Adrenal gland (tissue), 12 donors: ENCODE results near the gene PCID2. TPM values are rescaled to one million over a fixed set of nuclear protein-coding genes. Genes with fewer than 3 reads are reported as not detected.

Source experiments
- DNase-seq, 7 donors: peaks; one replicate each; pipeline ENCODE4 v3.0.0-alpha.2; 2019 to 2020
- H3K27ac ChIP-seq, 5 donors: fragments of 200-600 bp; sonication (generic) in 4 of 5; 1 replicate in 3 of 5; 2 replicates in 2 of 5; pipeline versions ENCODE4 v1.5.1 to v1.8.0; 2016 to 2020; ENCODE audit warnings: mild to moderate bottlenecking in 1 of 5
- H3K27me3 ChIP-seq: fragments of 200-600 bp; 2 replicates; pipeline ENCODE4 v1.8.0; 2021
- H3K36me3 ChIP-seq, 2 donors: fragments of 200-600 bp; replicated peaks in 1 of 2; 1 replicate in 1 of 2; 2 replicates in 1 of 2; pipeline versions ENCODE4 v1.5.1 to v1.8.0; 2018 to 2022
- H3K4me1 ChIP-seq, 2 donors: fragments of 200-600 bp; replicated peaks in 1 of 2; 1 replicate in 1 of 2; 2 replicates in 1 of 2; pipeline versions ENCODE4 v1.5.1 to v1.8.0; 2018 to 2021
- H3K4me3 ChIP-seq, 4 donors: fragments of 200-600 bp; sonication (generic) in 3 of 4; one replicate each; pipeline ENCODE4 v1.5.1; 2016 to 2018
- H3K9me3 ChIP-seq, 3 donors: fragments of 200-600 bp; sonication (generic) in 1 of 3; replicated peaks in 1 of 3; 1 replicate in 2 of 3; 2 replicates in 1 of 3; pipeline versions ENCODE4 v1.5.1 to v1.8.0; 2016 to 2021
- POLR2A ChIP-seq, 2 donors: fragments of 450-650 bp; IDR thresholded peaks; one replicate each; pipeline ENCODE4 v1.6.1; 2017; ENCODE audit warnings: antibody characterized with exemption in 2 of 2, mild to moderate bottlenecking in 2 of 2, moderate library complexity in 1 of 2
- WGBS, 4 donors: extraction: QIAGEN DNeasy Blood & Tissue Kit in 2 of 4; methylation state at CpG; one replicate each; pipeline versions ENCODE4 v1.1.5 to v1.1.7; 2013 to 2017; 5-methylcytosine and 5-hydroxymethylcytosine counted together
- intact Hi-C, 2 donors: fragments of 100-400 bp; cut with DNase I; formaldehyde crosslinking; loops; one replicate each; pipeline versions ENCODE4 v1.14.1 to v1.15.0; 2022 to 2023
- polyA plus RNA-seq, 3 donors: library from polyadenylated mRNA; stranded (reverse); fragments of 200-250 nt in 2 of 3; fragments of 350-450 nt in 1 of 3; fragmentation: Illumina TruSeq in 1 of 3; extraction: RNeasy Lipid Tissue Mini Kit (QIAGEN cat#74804) in 1 of 3; gene quantifications; one replicate each; pipeline ENCODE4 v1.2.3, GENCODE V29; 2013 to 2014
- total RNA-seq, 9 donors: library from RNA; depleted of rRNA in 4 of 9; stranded (reverse); fragments of >200 nt in 4 of 9; fragments of 120-200 nt in 1 of 9; fragmentation: NEBNext Ultra II Directional in 1 of 9; extraction: Animal tissue kit (Norgen Biotek cat#: 25700) in 1 of 9; gene quantifications; one replicate each; pipeline versions ENCODE4 v1.1.0 to v1.2.4, GENCODE V29; 2013 to 2023
- TF ChIP-seq, protein P1 (sequence below), 6 experiments: fragments of 450-650 bp in 4 of 6; fragments of 200-600 bp in 2 of 6; sonication (generic) in 1 of 6; IDR thresholded peaks; 1 replicate in 5 of 6; 2 replicates in 1 of 6; pipeline versions ENCODE4 v1.5.1 to v1.8.0; 2016 to 2021; ENCODE audit warnings: antibody characterized with exemption in 6 of 6, mild to moderate bottlenecking in 2 of 6, moderate library complexity in 1 of 6
- donor health status: healthy with polysubstance abuse.
- donor health status: Bipolar disorder and iron deficiency.
- donor health status: DM: yes; HTN: yes; CAD: no.
- donor health status: DM: no; HTN: no; CAD: no.
- donor health status: DM: no; HTN: no; CAD: no.
- donor health status: DM: yes; HTN: yes; CAD: no.

The PCID2 gene
- total and polyA plus RNA-seq, 12 donors = 26.4 to 87.2 (median 45.3) TPM

DNA sequence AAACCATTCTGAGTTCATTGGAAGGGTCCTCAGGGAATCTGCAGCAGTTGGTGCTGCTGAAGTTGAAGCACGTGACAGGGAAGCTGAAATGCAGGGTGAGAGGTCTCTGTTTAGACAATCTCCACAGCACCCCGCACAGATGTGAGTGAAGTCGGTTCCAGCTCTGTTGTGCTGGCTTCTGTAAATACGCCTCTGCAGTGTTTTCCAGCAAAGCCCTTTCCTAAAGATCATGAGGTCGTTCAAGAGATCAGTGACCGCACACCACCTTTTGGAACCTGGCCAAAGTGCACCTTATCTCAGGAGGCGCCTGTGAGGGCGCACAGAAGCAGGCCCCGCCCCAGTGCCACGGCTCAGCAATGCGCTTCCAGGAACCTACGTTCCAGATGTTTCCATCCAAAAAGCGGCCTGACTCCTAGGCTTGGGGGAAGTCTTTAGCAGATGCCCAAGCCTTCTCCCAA, 11.7 kb upstream of the PCID2 start:
- no peak for DNase-seq
- intact Hi-C loops = no loop called here
- peaks cover 0 to 32% of the 10 kb centered on the region in 2 donors for H3K36me3 ChIP-seq
- 76 to 84% (median 82%) methylated on average over 12 to 13 of the region's 13 CpGs for WGBS, 4 donors
- no peak overlapping the region for H3K4me3 ChIP-seq
- H3K9me3 ChIP-seq = no peaks in the 10 kb centered on the region
- TF ChIP-seq, protein P1, sequence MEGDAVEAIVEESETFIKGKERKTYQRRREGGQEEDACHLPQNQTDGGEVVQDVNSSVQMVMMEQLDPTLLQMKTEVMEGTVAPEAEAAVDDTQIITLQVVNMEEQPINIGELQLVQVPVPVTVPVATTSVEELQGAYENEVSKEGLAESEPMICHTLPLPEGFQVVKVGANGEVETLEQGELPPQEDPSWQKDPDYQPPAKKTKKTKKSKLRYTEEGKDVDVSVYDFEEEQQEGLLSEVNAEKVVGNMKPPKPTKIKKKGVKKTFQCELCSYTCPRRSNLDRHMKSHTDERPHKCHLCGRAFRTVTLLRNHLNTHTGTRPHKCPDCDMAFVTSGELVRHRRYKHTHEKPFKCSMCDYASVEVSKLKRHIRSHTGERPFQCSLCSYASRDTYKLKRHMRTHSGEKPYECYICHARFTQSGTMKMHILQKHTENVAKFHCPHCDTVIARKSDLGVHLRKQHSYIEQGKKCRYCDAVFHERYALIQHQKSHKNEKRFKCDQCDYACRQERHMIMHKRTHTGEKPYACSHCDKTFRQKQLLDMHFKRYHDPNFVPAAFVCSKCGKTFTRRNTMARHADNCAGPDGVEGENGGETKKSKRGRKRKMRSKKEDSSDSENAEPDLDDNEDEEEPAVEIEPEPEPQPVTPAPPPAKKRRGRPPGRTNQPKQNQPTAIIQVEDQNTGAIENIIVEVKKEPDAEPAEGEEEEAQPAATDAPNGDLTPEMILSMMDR (IDR thresholded peaks at IDR 0.05) = no peak
- no peak for TF ChIP-seq POLR2A (IDR thresholded peaks at IDR 0.05)
- no peak overlapping the region for H3K27ac ChIP-seq
- H3K27me3 ChIP-seq = no peaks in the 10 kb centered on the region
- peaks cover 16 to 20% of the 10 kb centered on the region in 2 donors for H3K4me1 ChIP-seq

DNA sequence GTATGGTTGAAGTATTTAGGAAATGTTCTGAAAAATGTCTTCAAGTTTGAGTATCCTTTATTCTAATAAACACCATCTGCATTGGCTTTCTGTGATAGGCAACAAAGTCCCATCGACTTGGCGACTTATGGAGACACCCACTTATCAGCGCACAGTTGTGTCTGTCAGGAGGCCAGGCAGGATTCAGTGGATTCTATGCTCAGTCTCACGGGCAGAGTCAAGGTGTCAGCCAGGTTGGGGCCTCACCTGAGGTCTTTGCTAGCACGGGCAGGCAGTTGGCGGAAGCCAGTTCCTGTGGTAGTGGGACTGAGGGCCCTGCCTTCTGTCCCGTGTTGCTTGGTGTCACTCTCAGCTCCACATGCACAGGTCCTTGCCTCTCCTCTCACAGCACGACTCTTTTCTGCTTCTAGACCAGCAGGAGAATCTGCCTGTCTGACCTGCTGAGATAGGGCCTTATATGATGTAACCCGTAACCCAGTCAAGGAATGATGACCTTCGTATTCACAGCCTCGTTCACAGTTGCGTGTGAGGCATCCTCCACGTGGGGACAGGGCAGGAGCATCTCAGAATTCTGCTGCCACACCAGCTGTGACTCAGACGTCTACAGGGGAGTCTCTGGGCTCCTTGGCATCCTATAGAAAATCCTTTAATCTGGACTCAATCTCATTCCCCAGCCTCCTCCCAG, 10.9 kb upstream of the PCID2 start:
- Histone ChIP-seq H3K4me1 (peaks cover 16 to 20% of the 10 kb centered on the region in 2 donors), H3K9me3 (no peaks in the 10 kb centered on the region), H3K27me3 (no peaks in the 10 kb centered on the region), H3K36me3 (peaks cover 0 to 24% of the 10 kb centered on the region in 2 donors), H3K27ac (no peak overlapping the region), H3K4me3 (no peak overlapping the region)
- WGBS, 4 donors = 73 to 94% (median 81%) methylated on average over 9 to 14 of the region's 14 CpGs
- DNase-seq = peak in 2 of 7 donors; percentile 39 to 60
- intact Hi-C loops = no loop called here
- no peak for TF ChIP-seq POLR2A (IDR thresholded peaks at IDR 0.05)
- TF ChIP-seq, protein P1 (IDR thresholded peaks at IDR 0.05) = no peak

DNA sequence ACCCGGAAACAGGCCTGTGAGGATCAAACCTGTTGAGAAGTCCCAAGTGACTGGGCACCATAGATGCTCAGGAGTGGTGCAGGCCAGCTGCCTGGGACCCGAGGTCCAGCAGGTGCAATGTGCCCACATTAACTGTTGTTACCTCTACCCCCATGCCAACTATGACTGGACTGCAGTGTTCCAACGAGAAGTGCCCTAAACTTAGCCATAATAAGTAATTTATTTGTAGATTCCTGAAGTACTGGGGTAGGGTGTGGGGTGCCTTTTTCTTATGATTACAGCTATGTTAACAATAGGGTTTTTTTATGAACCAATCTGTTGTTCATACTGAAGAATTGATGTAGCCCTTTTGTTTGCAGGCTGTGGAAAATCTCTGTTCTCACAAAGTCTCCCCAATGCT, 10.1 kb upstream of the PCID2 start:
- Histone ChIP-seq H3K36me3 (peaks cover 0 to 18% of the 10 kb centered on the region in 2 donors), H3K4me1 (peaks cover 16 to 20% of the 10 kb centered on the region in 2 donors), H3K4me3 (no peak overlapping the region), H3K27ac (no peak overlapping the region), H3K27me3 (no peaks in the 10 kb centered on the region), H3K9me3 (no peaks in the 10 kb centered on the region)
- intact Hi-C loops = no loop called here
- TF ChIP-seq, protein P1 (IDR thresholded peaks at IDR 0.05) = no peak
- no peak for TF ChIP-seq POLR2A (IDR thresholded peaks at IDR 0.05)
- 73 to 93% (median 80%) methylated on average over 2 to 3 of the region's 3 CpGs for WGBS, 4 donors
- no peak for DNase-seq

DNA sequence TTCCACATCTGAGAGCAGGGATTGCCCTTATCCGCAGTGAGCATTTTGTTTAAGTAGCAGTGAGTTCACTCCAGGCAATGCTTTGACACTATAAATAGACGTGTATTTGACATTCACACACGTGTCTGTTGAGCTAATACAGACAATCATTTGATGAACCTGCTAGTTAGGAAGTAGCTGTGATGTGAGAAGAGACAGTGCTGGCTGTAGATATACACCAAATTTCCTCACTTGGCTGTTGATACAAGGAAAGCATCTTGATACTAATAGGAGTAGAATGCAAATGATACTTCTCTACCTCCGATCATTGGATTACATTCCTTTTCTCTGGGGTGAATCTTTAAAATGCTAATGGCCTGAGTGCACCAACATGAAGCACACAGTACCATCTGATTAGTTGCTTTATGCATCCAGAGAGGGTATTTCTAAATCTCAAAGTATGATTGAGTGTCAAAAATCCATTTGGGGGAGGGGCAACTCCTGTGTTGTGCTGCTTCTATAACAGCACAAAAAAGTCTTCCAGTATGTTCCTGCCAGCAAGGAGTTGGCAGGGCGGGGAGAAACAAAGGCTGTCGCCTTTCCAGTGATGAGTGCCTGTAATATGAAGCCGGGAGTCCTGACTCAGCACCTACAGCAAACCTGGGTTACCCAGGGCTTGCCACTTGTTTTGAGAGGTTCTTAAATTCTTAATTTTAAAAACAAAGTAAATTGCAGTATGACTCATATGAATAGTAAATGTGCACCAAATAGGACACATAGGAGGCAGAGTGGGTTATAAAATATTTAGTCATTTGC, 8.0 kb upstream of the PCID2 start:
- Histone ChIP-seq H3K4me3 (peak overlapping the region in 1 of 4 donors; percentile 3), H3K4me1 (peaks cover 16 to 20% of the 10 kb centered on the region in 2 donors), H3K27me3 (no peaks in the 10 kb centered on the region), H3K27ac (peak overlapping the region; percentile 1 to 77 (median 55)), H3K36me3 (peaks cover 0 to 17% of the 10 kb centered on the region in 2 donors), H3K9me3 (no peaks in the 10 kb centered on the region)
- DNase-seq = peak; percentile 63 to 87 (median 82)
- peak in 1 of 2 donors; percentile 26 for TF ChIP-seq POLR2A (IDR thresholded peaks at IDR 0.05)
- TF ChIP-seq, protein P1 (IDR thresholded peaks at IDR 0.05) = no peak
- intact Hi-C loops = no loop called here
- 31 to 38% (median 33%) methylated on average over 7 of the region's 7 CpGs for WGBS, 4 donors
